Breast epithelium (tissue), 4 donors: ENCODE data around the gene PFN3. TPM values are rescaled to one million over a fixed set of nuclear protein-coding genes. Genes with fewer than 3 reads are reported as not detected.

Source experiments
- DNase-seq, 2 donors: peaks; one replicate each; pipeline ENCODE4 v3.0.0-alpha.2; 2019; ENCODE audit warnings: low spot score in 2 of 2
- H3K27ac ChIP-seq, 2 donors: fragments of 200-600 bp; sonication (generic) in 1 of 2; one replicate each; pipeline ENCODE4 v1.5.1; 2016 to 2019; ENCODE audit warnings: mild to moderate bottlenecking in 1 of 2
- H3K27me3 ChIP-seq, 2 donors: fragments of 200-600 bp; sonication (generic) in 1 of 2; one replicate each; pipeline versions ENCODE4 v1.5.1 to v1.6.0; 2017 to 2019; ENCODE audit warnings: control low read depth in 1 of 2, mild to moderate bottlenecking in 1 of 2
- H3K36me3 ChIP-seq: fragments of 200-600 bp; one replicate; pipeline ENCODE4 v1.5.1; 2019
- H3K4me1 ChIP-seq, 2 donors: fragments of 200-600 bp; sonication (generic); one replicate each; pipeline ENCODE4 v1.5.1; 2016 to 2019; ENCODE audit warnings: control low read depth in 1 of 2
- H3K4me3 ChIP-seq, 3 donors: fragments of 200-600 bp; sonication (generic); 1 replicate in 2 of 3; 2 replicates in 1 of 3; pipeline ENCODE4 v1.5.1; 2016 to 2019; ENCODE audit warnings: mild to moderate bottlenecking in 3 of 3, moderate library complexity in 2 of 3
- H3K9me3 ChIP-seq, 2 donors: fragments of 200-600 bp; sonication (generic) in 1 of 2; one replicate each; pipeline ENCODE4 v1.5.1; 2016 to 2019; ENCODE audit warnings: control low read depth in 1 of 2
- CTCF ChIP-seq, 3 donors: fragments of 450-650 bp; IDR thresholded peaks; one replicate each; pipeline ENCODE4 v1.5.1; 2016 to 2017; ENCODE audit warnings: antibody characterized with exemption in 3 of 3, mild to moderate bottlenecking in 3 of 3, moderate library complexity in 3 of 3
- POLR2A ChIP-seq: fragments of 450-650 bp; IDR thresholded peaks from one replicate; pipeline ENCODE4 v1.6.1; 2016; ENCODE audit warnings: antibody characterized with exemption, mild to moderate bottlenecking, moderate library complexity
- POLR2AphosphoS5 ChIP-seq, 3 donors: sonication (generic); formaldehyde crosslinking; IDR thresholded peaks; one replicate each; pipeline ENCODE4 v1.6.1; 2017; ENCODE audit warnings: antibody characterized with exemption in 3 of 3
- intact Hi-C: fragments of 100-400 bp; cut with DNase I; formaldehyde crosslinking; loops from one replicate; pipeline ENCODE4 v1.15.1; 2023; ENCODE audit warnings: low total_unique reads
- total RNA-seq, 3 donors: library from RNA; depleted of rRNA; stranded (reverse); fragments of >200 nt; gene quantifications; one replicate each; pipeline ENCODE4 v1.1.0, GENCODE V29; 2016

The PFN3 gene
- total RNA-seq, 3 donors from 2014 or later, result not detected

GRCh38 chr5:177386542-177386941, 13.9 kb downstream of the PFN3 start:
- no peaks in the 10 kb centered on the region for H3K27me3 ChIP-seq
- H3K27ac ChIP-seq, result no peak overlapping the region
- H3K36me3 ChIP-seq, result no peaks in the 10 kb centered on the region
- intact Hi-C loops, result no loop called here
- no peak for DNase-seq
- H3K9me3 ChIP-seq, result no peaks in the 10 kb centered on the region
- no peak for TF ChIP-seq CTCF (IDR thresholded peaks at IDR 0.05)
- TF ChIP-seq POLR2AphosphoS5 (IDR thresholded peaks at IDR 0.05), result no peak
- no peak for TF ChIP-seq POLR2A
- H3K4me3 ChIP-seq, result no peak overlapping the region
- no peaks in the 10 kb centered on the region for H3K4me1 ChIP-seq

DNA sequence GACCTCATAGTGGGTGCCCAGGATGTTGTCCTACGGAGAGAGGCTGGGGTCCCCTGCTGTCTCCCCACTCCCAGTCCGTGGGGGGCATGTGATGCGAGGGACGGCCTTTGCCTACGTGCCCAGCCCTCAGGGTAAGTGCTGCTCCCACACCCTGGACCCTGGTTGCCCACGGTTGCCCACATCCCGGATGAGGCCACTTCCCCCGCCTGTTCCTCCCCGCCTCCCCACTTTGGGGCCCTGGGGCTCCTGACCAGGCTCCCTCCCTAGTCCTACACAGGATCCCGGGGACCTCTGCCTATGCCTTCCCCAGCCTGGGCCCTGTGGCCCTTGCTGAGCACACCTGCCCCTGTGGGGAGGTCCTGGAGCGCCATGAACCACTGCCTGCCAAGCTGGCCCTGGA, 14.7 kb downstream of the PFN3 start:
- intact Hi-C loops, result no loop called here
- no peaks in the 10 kb centered on the region for H3K27me3 ChIP-seq

GRCh38 chr5:177384134-177384533, 16.3 kb downstream of the PFN3 start, which contains the start of gene SLC34A1:
Gene SLC34A1 (plus strand): TSS chr5:177384434. CDS start chr5:177385742, 1,308 bp downstream.
- Histone ChIP-seq H3K36me3 (no peaks in the 10 kb centered on the region), H3K9me3 (no peaks in the 10 kb centered on the region), H3K4me3 (no peak within 1 kb of the TSS), H3K4me1 (no peaks in the 10 kb centered on the region), H3K27ac (no peak within 1 kb of the TSS), H3K27me3 (no peaks in the 10 kb centered on the region)
- no peak for DNase-seq
- TF ChIP-seq POLR2A (no peak), CTCF (IDR thresholded peaks at IDR 0.05) (no peak), POLR2AphosphoS5 (IDR thresholded peaks at IDR 0.05) (no peak)
- intact Hi-C loops, result no loop called here

More for the DNA sequence above, 14.7 kb downstream of the PFN3 start:
- Histone ChIP-seq H3K4me3 (no peak overlapping the region), H3K4me1 (no peaks in the 10 kb centered on the region), H3K27ac (no peak overlapping the region), H3K36me3 (no peaks in the 10 kb centered on the region), H3K9me3 (no peaks in the 10 kb centered on the region)
- DNase-seq, result no peak
- TF ChIP-seq POLR2A, result no peak
- no peak for TF ChIP-seq POLR2AphosphoS5 (IDR thresholded peaks at IDR 0.05)
- no peak for TF ChIP-seq CTCF (IDR thresholded peaks at IDR 0.05)

GRCh38 chr5:177383181-177383580, 17.3 kb downstream of the PFN3 start:
- Histone ChIP-seq H3K4me3 (no peak overlapping the region), H3K36me3 (no peaks in the 10 kb centered on the region), H3K27ac (no peak overlapping the region), H3K9me3 (no peaks in the 10 kb centered on the region), H3K27me3 (no peaks in the 10 kb centered on the region), H3K4me1 (no peaks in the 10 kb centered on the region)
- DNase-seq, result no peak
- intact Hi-C loops, result no loop called here
- TF ChIP-seq CTCF (IDR thresholded peaks at IDR 0.05), result no peak
- no peak for TF ChIP-seq POLR2A
- no peak for TF ChIP-seq POLR2AphosphoS5 (IDR thresholded peaks at IDR 0.05)

- DNase-seq, result no peak
- Histone ChIP-seq H3K4me3 (no peak overlapping the region), H3K27ac (no peak overlapping the region), H3K27me3 (no peaks in the 10 kb centered on the region), H3K9me3 (no peaks in the 10 kb centered on the region), H3K4me1 (no peaks in the 10 kb centered on the region), H3K36me3 (no peaks in the 10 kb centered on the region)
- TF ChIP-seq POLR2AphosphoS5 (IDR thresholded peaks at IDR 0.05), result no peak
- no peak for TF ChIP-seq POLR2A
- TF ChIP-seq CTCF (IDR thresholded peaks at IDR 0.05), result no peak
- intact Hi-C loops, result no loop called here
Measured at GRCh38 chr5:177382423-177383029, 17.9 kb downstream of the PFN3 start.
